CD4-positive, alpha-beta T cell treated with Interleukin-12 subunit alpha and Interleukin-12 subunit beta, for 1 hour (primary cell): ENCODE data around the gene FBXW11.
"Not testable (repeated sequence)": the region's sequence is repeated elsewhere in the genome, so short reads cannot be mapped to it uniquely, and the experiment has no call there.

Experiments used
- DNase-seq: peaks from one replicate; pipeline ENCODE4 v3.0.0-alpha.2; 2020

Gene FBXW11

DNA sequence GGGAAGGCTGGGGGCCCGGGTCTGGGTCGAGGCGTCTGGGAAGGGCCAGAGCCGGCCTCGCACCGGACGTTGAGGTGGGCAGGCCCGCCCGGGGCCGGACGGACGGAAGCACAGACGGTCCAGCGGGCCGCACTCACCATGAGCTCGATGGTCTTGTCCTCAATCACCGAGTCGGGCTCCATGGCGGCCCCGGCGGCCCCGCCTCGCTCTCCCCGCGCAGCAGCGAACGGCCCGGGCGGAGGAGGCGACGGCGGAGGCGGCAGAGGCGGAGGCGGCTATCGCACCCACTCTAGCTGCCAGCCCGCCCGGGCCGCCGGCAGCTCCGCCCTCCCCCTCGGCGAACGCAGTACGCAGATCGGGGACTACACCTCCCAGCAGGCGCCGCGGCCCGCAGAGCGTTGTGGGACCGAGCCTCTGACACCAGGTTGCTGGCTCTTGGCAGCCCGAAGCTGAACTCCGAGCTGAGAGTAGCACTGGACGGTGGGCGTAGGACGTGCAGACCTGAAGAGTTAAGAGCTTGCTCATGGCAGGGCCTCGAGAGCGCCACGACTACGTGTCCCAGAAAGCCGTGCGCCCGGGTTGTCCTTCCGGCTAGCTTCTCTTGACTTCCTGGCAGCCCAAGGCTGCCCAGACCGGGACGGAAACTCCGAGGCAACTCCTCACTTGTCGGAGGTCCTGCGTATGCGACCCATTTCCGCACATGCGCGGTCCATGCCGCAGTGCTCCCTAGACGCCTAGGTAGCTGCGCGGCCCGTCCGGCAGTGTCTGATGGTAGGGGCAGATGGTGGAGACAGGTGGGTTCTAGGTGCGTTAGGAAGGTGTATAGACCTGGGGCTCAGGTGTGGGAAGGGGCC lies at the start of gene FBXW11:
FBXW11 (minus strand) TSS at position 318 of the 854 bp plus-strand sequence; CDS start at position 182, 136 bp downstream.
- peak; percentile 96 for DNase-seq

DNA sequence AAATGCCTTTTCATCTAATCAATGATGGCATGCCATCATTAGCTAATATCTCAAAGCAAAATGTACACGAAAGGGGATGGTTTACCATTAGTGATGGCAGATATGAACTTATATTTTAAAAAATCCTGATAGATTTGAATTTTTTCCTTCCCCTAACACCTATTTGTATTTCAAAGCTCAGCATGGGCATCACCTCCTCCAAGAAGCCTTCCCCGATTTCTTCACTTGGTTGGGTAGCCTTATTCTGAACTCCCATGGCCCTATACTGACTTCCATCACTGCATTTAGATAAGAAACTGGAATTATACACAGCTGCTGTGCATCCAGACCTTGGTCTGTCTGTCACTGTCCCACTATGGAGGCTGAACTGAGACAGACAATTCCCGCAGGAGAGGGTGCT lies 49.6 kb upstream of the FBXW11 start:
- no peak for DNase-seq

DNA sequence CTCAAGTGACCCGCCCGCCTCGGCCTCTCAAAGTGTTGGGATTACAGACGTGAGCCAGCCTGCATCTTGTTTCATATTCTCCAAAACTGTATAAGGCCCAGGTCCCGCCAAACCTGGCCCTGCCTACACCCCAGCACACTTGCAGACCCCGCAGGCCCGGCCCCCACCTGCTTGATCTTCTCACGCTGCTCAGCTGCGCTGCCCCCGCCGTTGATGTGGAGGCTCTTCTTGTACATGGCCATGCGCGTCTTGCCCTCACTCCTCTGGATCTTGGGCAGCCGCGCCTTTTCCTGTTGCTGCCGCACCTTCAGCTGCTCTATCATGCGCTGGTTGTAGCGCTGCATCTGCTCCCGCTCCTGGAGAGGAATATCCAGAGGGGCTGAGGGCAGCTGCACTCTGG lies 49.0 kb upstream of the FBXW11 start:
- DNase-seq = no peak

DNA sequence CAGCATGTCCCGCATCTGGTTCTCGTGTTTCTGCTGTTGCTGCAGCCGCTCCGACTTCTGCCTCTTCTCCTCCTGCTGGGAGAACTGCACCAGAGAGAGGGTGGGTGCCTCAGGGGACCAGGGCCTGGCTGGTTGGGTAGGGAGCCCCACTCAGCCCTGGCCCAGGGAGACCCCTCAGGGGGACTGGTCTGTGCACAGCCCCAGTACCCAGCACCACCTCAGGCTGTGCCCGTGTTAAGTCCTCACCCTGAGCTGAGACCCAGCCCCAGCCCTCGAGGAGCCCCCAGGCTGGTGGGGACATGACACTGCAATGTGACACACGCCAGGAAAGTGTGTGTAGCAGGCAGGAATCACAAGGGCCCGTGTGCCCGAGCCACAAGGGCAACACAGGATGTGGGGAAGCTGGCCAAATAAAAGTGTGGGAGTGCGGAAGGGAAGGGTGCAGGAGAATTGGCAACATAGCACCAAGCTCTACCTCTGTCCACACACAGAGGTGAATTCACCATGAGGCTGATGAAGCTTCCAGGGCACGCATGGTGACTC lies 48.2 kb upstream of the FBXW11 start:
- no peak for DNase-seq

DNA sequence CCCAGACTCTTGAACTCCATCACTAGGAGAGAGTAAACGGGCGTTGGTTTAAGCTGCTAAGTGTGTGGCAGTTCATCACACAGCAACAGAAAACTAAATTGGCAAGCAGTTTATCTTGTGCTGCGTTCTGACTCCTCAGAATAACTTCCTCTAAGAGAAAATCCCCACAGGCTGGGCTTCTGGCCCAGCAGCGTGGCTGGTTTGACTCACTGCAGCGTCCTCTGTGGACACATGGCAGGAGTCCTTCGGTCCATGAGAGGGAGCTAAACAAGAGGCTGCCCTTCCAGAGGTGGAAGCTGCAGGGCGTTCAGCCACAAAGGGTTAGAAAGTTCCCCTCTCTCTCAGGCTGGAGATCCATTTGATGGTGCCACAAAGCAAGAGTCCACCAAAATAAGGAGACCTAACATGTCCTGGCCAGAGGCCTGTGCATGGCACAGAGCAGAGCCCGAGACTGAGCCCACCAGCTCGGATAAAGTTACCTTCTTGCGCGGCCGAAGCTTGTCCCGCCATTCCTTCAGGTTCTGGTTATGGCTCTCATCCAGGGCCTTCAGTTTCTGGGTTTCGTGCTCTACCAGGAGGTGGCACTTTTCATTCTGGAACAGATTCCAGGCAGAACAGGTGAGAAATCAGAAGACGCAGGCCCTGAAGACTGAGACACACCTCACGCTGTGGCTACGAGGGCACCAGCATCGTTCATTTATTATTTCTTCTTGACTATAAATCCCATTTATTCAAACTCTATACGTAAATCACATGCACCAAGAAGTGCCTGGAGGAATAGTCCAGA lies 46.2 kb upstream of the FBXW11 start:
- no peak for DNase-seq

DNA sequence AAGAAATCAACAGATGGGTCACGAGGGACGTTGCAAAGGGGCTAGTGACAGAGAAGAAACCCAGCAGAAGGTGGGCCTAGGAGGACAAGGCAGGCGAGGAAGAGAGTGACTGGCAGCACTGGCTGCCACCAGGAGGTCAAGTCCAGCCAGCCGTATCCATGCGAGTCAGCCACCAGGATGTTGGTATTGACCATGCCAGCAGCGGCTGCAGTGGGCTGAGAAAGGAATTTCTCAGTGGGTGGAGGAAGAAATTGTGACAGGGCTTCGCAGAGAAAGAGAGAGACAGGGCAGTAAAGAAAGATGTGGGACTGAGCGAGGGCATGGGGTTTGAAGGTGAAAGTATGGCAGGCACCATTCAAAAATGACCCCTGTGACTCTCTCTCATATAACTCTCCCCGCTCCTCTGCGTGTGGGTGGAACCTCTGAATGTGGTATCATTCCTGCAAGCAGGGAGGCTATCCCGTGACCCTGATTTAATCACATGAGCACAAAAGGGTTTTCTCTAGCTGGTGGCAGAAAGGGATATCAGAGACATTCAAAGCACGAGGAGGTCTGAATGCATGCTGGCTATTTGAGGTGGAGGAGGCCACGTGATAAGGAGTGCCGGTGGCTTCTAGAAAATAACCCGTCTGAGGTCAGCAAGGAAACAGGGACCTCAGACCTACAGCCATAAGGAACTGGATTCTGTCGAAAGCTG lies 45.4 kb upstream of the FBXW11 start:
- DNase-seq = no peak

DNA sequence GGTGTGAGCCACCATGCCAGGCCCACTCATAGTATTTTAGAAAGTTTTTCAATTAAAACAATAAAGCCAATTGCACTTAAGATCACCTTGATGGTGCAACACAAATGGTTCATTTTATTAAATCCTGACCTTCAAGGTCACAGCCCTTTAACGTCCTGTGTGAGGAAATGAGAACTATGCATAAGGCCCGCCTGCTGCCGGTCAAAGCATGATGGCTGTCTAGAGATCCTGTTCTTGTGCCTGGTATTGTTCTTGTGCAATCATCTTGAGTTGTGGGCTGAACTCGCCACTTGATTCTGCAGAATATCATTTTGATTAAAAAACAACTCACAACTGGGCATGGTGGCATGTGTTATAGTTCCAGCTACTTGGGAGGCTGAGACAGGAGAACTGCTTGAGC lies 43.6 kb upstream of the FBXW11 start:
- DNase-seq = no peak

DNA sequence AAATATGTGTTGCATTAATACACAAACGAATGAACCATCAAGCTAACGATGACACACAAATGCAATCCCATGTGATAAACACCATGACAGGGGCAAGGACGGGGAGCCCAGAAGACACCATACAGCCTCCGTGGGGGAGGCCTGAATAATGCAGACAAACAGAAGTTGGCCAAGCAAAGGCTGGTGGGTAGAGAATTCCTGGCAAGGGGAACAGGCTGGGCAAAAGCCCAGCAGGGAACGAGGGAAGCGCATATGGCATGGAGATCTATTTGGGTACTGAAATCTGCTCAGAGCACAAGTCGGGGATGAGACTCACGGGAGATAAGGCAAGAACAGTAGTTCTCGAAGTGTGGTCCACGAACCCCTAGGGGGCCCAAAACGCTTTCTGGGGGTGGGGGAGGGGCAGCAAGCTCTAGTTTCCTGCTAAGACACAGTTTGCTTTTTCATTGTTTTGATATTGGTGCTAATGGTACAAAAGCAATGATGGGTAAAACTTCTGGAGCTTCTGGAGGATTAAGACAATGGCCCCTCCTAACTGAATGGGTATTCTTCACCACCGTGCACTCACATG lies 42.9 kb upstream of the FBXW11 start:
- DNase-seq = no peak

DNA sequence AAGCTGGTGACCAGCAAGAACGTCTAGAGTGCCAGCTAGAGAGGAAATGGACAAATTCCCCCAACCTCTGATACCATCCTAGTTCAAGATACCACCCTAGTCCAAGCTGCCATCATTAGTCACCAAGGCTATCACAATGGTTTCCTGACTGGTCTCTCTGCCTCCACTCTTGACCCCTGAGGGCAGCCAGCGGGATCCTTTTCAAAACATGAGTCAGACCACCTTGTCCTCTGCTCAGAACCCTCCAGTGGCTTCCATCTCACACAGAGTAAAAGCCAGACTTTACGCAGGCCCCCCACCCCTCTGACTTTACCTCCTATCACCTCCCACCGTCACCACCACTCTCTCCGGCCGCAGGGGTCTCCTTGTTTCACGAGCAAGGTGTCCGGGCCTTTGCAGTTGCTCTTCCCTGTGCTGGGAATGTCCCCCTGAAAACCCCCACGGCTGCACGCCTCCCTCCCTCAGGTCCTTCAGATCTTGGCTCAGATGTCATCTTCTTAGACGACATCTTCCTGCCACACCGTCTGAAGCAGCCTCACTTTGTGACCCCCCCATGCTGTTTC lies 42.2 kb upstream of the FBXW11 start:
- DNase-seq = no peak

DNA sequence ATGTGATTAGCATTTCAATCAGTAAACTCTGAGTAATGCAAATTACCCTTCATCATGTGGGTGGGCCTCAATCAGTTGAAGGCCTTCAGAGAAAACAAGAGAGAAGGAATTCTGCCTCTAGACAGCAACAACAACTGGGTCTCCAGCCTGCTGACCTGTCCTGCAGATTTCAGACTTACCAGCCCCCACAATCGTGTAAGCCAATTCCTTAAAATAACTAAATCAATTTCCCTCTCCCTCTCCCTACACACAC lies 41.7 kb upstream of the FBXW11 start:
- no peak for DNase-seq

DNA sequence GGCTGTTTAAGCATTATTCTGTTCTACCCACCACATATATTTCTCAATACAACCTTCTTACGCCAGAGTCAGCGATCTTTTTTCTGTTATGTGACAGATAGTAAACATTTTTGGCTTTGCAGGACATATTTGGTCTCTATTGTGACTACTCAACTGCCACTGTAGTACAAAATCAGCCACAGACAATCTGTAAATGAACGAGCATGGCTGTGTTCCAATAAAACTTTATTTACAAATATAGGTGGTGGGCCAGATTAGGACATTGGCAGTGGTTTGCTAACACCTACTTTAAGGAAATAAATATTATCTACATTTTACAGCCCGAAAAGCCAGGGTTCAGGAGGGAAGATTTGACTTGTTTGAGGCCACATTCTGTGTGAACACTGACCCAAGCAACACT lies 40.2 kb upstream of the FBXW11 start:
- DNase-seq = no peak

DNA sequence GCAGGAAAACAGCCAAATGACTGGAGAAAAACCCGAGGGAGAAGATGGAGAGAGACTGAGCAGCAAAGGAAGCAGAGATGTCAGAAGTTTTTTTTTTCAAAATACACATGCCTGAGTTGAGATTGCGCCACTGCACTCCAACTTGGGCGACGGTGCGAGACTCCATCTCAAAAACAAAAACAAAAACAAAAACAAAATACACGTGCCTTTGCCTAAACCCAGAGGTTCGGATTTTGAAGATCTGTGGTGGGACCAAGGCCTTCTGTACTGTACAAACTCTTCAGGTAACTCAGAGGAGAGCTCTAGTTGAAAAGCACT lies 38.8 kb upstream of the FBXW11 start:
- DNase-seq = no peak

DNA sequence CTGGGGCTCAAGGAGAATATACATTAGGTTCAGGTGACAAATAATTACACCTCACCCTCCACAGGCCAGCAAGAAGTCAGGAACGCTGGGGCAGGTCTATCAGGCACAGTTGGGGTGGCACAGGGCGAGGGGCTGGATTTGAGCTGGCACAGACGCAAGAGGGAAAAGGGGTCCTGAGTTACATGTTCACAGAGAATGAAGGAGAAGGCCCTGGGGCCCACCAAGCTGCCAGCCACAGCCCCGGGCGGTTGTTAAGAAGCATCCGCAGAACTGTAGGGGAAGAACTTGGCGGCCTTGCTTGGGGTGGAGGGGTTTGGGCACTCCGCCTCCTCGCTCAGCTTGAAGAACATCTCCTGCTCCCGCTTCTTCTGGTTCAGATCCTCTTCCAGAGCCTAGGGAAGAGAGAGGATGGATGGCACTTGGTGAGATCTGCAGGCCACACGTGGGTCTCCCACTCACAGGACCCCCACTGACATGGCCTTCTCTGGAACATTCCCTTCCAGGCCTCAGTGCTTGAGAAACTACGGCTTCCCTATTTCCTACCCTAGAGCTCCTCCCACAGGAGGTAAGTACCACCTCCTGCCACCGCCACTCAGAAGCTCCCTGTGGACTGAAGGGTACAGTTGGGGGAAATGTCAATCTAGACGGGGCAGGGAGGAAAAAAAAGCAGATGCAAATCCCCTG lies 38.3 kb upstream of the FBXW11 start:
- no peak for DNase-seq

DNA sequence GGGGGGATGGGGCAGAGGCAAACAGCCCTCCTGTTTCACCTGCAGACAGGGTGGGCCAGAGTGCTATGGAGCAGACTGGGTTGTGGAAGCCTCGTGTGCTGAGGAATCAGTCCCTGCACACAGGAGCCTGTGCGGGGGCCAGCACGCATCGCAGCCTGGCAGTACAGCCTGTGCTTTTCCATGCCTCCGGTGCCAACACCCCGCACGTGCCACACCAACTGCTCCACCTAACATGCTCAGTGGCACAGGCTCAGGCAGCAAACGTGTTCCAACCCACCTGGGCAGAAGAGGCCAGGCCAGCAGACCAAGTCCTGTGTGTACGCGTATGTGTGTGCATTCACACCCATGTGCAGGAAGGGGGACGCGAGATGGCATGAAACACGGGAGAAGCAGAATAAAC lies 37.4 kb upstream of the FBXW11 start:
- no peak for DNase-seq

DNA sequence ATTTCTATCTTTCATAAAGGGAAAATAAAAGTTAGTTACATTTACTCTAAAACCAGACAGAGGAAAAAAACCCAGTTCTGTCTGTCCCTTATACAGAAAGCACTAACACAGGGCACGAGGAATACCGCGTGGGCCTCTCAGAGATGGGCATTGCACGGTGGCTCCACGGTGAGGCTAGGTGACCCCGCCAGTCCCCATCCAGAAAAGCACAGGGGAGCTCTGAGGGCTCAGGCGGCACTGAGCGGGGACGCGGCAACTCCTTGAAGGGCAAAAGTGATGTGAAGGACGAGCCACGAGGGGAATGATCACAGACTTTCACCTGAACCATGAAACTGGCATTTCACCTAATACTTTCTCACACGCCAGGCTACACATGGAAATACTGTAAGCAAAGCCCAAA lies 35.7 kb upstream of the FBXW11 start:
- DNase-seq = no peak

DNA sequence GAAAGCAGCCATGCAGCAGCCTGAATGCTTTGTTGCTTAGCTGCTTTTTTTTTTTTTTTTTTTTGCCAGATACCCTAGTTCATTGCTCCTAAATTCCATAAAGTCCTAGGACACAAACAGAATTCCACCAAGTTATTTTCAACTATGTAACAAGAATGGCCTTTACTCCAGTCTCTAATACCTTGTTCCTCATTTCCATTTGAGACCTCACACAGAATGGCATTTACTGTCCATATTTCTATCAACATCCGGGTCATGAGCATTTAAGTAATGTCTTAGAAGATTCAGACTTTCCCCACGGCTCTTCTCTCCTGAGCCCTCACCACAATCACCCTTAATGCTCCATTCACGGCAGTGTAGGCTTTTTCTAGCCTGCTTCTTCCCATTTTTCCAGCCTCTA lies 31.7 kb upstream of the FBXW11 start:
- DNase-seq = no peak

DNA sequence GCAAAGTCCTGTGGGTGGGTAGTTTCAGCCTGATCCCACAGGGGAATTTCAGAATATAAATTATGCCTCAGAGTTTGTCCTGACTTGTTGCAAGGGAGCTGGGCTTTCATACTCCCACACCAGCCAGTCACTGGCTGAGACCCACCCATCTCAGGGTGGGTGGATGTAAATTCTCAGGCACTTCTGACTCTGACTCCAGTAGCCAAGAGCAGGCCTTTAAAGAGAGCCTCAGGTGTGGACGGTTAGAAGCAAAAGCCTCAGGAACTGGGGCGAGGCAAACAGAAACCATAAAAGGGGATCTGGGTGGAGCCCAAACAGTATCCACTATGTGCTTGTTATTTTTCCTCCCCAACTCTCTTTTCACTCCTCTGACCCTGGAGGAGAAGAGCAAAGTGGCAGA lies 28.6 kb upstream of the FBXW11 start:
- no peak for DNase-seq

DNA sequence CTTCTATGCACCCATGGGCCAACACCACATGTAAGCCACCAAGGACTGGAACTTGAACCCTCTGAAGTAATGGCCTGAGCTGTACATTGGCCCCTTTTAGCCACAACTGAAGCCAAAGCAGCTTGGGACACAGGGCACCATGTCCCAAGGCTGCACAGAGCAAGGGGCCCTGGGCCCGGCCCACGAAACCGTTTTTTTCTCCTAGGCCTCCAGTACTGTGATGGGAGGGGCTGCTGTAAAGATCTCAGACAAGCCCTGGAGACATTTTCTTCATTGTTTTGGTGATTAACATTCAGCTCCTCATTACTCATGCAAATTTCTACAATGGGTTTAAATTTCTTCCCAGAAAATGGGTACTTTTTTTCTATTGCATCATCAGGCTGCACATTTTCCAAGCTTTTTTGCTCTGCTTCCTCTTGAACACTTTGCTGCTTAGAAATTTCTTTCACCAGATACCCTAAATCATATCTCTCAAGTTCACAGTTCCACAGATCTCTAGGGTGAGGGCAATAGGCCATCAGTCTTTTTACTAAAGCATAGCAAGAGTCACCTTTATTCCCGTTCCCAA lies 25.5 kb upstream of the FBXW11 start:
- no peak for DNase-seq

DNA sequence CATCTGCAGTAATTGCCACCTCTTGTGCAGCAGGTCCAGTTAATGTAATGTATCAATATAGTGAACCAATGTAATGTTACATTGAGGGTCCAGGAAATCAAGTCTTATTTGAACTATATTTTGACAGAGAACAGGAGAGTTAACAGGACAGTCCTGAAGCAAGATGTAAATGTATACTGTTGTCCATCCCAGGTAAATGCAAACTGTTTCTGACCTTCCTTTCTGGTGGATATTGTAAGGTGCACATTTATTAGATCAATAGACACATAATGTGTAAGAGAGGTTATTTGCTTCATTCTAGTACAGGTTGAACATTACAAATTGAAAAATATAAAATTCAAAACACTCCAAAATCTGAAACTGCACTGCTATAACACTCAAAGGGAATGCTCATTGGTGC lies 23.4 kb upstream of the FBXW11 start:
- no peak for DNase-seq

DNA sequence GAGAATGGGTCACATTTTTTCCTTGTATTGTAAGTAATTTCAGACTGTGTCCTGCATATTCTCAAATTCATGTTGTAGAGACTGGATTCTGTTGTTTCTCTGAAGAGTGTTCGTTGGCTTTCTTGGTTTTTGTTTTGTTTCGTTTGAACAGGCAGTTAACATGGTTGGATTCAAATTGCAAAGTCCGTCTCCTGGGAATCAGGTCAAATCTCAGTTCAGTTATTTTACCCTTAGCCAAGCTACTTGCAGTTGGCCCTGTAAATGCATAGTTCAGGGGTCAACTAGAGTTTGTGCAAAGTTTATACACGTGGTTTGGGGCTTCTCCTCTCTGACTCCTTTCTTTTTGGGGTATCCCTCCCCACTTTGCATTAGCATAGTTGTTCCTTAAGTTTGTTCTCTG lies 21.7 kb upstream of the FBXW11 start:
- DNase-seq = no peak

DNA sequence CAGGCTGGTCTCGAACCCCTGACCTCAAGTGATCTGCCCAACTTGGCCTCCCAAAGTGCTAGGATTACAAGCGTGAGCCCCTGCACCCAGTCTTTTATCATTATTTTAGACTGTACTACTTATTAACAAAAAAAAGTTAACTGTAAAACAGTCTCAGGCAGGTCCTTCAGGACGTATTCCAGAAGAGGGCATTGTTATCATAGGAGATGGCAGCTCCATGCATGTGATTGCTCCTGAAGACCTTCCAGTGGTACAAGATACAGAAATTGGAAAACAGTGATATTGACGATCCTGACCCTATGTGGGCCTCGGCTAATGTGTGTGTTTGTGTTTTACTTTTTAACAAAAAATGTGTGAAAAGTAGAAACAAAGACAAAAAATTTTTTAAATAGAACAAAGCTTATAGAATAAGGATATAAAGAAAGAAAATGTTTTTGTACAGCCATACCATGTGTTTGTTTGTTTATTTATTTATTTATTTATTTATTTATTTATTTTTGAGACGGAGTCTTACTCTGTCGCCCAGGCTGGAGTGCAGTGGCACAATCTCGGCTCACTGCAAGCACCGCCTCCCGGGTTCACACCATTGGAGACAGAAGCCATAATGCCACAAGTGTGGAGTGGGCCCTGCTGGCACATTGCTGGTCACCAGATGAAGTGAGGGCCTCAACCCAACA lies 13.8 kb upstream of the FBXW11 start:
- not testable (repeated sequence) for DNase-seq

DNA sequence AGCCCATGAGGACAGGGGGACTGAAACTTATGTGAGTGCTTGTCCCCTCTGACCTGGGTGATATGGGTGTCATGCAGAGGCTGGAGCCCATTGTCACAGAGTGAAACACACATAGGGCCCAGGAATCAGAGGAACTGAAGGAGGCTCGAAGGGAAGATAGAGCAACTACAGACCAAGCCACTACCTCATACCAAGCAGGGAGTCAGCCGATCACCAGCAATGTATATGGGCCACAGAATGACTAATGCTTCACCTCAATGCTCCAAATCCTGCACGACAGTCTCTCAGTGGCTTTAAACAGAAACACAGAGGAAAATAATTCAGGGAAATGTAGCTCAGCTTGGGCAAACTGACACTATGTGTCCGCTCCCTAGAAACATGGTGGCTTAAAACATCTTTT lies 8.9 kb upstream of the FBXW11 start:
- DNase-seq = no peak
